CD4-positive, alpha-beta T cell treated with Interferon alpha-2 for 1 hour (primary cell): Measurements from ENCODE around the gene GFOD1.
"Not testable (repeated sequence)": the region's sequence is repeated elsewhere in the genome, so short reads cannot be mapped to it uniquely, and the experiment has no call there.

Experiments
- DNase-seq, 2 donors: peaks; one replicate each; pipeline ENCODE4 v3.0.0-alpha.2; 2020 to 2022

GFOD1 gene

DNA sequence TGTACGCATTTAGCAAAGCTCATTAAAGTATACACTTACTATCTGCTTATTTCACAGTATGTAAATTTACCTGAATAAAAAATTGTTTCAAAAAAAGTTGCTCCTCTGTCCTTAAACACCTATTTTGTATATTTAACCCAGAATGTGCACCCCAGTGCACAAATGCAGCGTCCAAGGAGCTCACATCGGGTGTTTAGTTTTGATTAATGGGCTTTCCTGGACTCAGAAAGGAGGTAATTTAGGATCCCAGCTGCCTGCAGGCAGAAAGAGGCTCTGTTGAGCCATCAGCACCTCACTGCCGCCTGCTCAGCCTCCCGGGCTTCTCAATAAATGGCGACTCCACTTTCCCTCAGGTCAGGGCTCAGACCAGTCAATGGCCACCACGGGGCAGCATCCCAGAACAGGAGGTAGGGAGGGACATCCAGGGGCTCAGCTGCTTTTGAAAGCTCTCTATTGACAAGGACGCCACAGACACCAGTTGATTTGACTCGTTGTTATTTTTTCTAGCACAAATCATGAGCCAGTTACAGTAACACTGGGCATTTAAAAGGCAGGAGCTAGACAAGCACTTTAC, 88.9 kb downstream of the GFOD1 start:
- DNase-seq = no peak

DNA sequence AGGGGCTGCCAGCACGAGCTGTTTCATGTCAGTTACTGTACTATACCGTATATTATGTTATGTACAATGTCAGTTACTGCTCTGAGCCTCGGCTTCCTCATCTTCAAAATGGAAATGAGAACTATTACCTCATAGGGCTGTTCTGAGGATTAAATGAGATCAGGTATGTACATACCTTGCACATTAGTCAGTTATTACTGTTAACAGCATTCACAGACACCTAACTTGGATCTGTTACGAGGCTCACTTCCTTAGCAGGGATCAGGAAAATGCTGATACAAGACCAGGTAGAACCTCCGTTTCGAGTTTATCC, 89.4 kb downstream of the GFOD1 start:
- DNase-seq = no peak

DNA sequence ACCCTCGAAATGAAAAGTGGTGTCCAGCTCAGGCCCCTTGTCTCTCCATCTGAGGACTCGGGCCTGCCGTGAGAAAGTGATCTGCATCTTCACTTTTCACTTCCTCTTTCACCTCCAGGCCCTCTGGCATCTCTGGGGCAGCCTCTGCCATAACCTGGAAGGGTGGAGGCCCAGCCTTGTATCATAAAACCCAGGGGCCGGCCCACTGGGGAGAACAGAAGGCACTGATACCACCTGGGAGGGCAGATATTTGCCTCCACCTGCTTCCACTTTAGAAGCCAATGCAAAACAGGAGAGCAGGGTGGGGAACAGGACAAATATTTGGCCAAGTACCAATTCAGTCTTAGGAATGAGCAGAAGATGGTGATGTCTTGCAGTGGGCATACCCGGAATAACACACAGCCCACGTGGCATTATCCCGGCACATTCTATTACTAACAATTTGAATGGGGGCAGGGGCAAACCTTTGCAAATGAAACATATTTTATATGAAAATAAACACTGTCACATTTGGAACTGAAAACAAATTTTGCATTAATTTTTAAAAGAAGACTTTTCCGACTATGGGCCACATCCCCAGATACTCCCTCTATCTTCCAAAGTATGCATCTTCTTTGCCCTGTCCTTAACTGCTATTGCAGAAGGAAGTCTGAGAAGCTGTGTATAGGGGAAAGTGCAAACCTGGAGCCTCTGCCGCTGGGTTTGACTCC, 89.9 kb downstream of the GFOD1 start:
- peak in 1 of 2 donors; percentile 45 for DNase-seq

DNA sequence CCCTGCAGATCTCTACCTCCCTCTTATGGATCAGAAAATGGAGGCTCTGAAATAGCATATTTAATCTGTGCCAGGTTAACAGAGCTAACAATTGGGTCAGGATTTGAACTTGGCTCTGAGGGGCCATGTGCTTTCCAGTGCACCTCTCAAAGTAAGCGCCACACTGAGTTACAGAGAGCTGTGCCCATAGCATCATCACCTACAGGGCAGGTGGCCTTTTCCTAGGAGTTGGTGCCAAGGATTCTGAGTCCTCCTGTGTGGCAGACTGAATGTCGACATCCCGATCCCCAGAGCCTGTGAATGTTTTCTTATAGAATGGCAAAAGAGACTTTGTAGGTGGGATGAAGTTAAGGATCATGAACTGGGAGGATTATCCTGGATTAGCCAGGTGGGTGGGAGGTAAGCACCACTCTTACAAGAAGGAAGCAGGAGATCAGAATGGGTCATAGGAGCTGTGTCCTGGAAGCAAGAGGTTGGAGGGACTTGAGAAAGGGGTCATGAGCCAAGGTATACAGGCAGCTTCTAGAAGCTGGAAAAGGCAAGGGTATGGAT, 91.1 kb downstream of the GFOD1 start:
- DNase-seq = no peak

DNA sequence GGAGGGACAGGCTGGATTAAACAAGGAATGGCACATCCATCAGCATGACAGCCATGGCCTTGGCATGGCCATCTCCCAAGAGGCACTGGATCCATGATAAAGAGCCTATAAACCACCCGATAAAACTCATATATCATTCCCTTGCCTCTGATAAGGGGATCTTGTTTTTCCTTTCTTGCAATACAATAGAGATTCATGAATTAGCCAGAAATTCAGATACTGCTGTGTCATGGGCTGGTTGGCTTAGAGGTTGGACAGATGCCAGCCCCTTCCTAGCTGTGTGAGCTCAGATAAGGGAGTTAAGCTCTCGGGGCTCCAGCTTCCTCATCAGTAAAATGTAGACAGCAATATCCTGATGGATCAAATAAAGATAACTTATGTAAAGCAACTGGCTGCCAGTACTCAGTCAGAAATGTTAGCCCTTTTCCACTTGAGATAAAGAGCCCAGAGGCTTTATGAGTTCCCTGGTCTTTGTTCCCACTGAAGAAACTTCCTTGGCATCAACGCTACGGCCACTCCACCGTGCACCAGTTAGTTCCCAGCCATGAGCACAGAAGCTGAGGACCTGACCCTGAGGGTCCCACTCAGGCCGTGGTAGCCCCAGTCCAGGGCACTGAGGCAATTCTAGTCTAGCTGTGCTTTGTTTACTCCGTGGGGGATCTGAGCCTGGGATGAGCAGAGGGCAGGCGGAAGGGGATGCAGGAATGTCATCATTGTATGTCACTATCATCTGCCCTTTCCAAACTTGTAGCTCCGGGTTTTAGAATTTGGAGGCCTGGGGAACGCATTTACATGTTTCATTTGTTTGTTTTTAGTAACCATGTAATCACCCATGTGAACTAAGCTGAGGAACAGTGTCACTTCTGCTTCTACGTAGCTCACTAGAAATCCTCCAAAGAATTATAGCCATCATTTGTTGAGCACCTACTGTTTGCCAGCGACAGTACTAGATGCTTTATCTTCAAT, 91.8 kb downstream of the GFOD1 start:
- DNase-seq = peak in 1 of 2 donors; percentile 55

DNA sequence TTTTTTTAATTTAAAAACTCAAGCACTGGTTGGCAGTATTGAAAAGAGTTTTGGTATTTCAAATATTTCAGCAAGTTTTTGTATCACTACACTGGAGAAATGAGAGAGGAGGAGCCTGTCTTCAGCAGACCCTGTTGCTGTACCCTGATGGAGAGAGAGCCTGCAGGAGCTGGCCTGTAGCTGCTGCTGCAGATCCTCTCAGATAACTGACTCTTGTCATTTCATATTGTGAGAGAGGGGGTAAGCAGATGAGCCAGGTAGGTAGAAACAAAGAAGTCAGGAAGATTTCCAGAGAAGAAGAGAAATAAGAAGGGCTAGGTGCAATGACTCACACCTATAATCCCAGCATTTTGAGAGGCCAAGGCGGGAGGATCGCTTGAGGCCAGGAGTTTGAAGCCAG, 94.9 kb downstream of the GFOD1 start:
- DNase-seq = no peak

DNA sequence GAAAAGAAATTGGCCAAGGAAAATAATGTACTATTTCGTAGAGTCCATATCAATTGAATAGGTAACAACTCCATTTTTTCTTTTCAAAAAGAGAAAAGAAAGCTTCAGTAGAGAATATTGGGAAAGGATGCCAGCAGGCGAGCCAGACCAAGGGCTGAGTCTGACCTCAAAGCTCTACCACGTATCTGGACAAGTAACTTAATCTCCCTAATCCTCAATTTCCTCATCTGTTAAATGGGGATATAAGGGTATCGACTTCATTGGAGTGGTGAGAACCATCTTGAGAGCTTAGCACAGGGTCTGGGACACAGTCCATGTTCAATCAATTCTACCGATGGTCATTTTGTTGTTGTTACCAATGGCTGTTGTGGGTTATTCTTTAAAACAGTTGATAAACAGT, 95.9 kb downstream of the GFOD1 start:
- no peak for DNase-seq

DNA sequence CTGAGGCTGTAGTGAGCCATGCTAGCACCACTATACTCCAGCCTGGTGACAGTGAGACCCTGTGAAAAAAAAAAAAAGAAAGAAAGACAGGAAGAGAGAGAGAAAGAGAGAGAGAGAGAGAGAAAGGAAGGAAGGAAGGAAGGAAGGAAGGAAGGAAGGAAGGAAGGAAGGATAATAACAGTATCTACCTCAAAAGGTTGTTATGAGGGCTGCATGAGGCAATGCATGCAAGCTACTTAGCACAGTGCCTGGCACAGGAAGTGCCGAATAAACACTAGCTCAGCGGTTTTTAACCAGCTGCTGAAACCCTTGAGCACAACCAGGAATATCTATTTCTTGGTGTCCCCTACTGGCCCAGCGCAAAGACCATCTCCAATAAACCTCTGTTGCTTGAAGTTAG, 96.7 kb downstream of the GFOD1 start:
- peak in 1 of 2 donors; percentile 29 for DNase-seq

DNA sequence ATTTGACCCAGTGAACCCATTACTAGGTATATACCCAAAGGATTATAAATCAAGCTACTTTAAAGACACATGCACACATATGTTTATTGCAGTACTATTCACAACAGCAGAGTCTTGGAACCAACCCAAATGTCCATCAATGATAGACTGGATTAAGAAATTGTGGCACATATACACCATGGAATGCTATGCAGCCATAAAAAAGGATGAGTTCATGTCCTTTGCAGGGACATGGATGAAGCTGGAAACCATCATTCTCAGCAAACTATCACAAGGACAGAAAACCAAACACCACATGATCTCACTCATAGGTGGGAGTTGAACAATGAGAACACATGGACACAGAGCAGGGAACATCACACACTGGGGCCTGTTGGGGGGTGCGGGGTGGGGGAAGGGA, 98.2 kb downstream of the GFOD1 start:
- DNase-seq = not testable (repeated sequence)

DNA sequence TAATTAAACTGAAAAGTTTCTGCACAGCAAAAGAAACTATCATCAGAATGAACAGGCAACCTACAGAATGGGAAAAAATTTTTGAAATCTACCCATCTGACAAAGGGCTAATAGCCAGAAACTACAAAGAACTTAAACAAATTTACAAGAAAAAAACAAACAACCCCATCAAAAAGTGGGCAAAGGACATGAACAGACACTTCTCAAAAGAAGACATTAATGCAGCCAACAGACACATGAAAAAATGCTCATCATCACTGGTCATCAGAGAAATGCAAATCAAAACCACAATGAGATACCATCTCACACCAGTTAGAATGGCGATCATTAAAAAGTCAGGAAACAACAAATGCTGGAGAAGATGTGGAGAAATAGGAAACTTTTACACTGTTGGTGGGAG, 98.6 kb downstream of the GFOD1 start:
- DNase-seq = not testable (repeated sequence)

DNA sequence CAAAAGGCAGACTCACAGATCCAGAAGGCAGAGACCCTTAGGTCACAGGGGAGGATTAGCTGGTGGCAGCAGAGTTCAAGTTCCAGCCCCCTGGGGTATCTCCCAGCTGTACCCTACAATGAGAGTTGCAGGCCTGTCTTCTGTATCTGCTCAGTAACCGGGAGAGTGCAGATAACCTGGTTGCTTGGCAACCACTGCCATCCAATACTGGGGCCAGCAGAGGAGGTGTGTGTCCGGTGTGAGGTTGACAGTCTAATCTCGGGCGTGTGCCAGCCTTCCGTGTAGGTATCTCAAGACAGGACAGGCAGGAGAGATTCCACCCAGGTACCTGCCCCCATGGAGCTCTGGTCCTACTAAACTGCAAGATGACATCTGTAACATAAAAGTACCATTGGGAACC, 102.4 kb downstream of the GFOD1 start:
- DNase-seq = no peak

DNA sequence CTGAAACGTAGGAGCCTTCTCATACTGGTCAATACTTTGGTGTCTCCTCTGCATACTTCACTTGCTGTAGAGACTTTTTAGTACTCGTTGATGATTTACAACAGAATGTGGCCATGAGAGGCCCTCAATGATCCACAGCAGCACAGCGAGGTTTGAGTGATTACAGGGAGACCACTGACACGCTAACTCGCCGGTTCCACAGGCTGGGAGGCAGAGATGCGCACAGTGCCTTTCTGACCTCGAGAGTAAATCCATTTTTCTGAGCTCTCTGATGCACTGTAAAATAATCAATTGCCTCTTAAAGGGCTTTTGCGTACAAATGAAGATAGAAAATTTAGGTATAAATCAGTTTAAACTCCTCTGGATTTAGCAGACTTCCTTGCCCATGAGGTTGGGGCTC, 102.9 kb downstream of the GFOD1 start:
- DNase-seq = no peak

DNA sequence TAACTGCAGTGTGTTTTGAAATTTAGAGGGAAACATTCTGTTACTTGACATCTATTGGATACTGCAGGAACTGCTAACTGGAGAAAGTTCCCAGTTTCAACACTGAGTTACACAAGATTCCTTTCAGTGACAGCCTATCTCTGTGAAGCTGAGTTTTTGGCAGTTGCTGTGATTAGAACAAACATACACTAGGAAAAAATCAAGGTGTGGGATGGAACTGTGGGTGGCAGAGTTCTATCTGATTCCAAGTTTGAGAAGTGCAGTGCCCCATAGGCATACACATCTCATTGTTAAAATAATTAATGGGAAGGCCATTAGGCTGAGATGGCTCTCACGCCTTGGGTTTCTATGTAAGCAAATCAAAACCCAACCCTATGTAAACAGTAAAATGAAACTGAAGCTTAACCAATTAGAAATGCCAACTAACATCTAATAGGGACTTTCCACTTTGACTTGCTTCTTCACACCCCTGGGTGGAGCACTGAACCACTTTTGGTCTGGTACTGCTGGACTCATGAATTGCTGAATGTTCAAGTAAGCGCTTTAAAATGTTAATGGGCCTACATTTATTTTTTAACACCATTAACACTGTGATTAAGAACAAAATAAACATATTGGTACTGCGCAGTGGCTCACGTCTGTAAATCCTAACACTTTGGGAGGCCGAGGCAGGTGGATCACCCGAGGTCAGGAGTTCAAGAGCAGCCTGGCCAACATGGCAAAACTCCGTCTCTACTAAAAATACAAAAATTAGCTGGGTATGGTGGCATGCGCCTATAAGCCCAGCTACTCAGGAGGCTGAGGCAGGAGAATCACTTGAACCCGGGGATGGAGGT, 103.9 kb downstream of the GFOD1 start:
- DNase-seq = peak; percentile 70 to 80

DNA sequence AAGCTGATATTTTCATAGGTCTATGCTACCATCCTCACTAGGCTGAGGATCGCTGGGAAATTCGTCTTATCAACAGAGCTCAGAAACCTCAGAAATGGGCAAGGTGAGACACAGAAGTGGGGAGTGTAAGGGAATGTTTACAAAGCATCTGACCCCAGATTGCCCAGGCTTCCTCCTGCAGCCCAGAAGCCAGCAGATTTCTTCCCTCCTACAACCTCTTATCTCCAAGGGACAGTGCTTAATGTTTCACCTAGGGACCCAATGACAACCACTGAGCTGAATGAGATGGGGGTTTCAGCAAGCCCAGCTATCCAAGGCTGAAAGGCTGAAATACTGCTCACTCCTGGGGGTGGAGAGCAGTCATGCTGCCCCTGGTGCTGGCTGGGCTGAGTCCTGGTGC, 106.6 kb downstream of the GFOD1 start:
- no peak for DNase-seq

DNA sequence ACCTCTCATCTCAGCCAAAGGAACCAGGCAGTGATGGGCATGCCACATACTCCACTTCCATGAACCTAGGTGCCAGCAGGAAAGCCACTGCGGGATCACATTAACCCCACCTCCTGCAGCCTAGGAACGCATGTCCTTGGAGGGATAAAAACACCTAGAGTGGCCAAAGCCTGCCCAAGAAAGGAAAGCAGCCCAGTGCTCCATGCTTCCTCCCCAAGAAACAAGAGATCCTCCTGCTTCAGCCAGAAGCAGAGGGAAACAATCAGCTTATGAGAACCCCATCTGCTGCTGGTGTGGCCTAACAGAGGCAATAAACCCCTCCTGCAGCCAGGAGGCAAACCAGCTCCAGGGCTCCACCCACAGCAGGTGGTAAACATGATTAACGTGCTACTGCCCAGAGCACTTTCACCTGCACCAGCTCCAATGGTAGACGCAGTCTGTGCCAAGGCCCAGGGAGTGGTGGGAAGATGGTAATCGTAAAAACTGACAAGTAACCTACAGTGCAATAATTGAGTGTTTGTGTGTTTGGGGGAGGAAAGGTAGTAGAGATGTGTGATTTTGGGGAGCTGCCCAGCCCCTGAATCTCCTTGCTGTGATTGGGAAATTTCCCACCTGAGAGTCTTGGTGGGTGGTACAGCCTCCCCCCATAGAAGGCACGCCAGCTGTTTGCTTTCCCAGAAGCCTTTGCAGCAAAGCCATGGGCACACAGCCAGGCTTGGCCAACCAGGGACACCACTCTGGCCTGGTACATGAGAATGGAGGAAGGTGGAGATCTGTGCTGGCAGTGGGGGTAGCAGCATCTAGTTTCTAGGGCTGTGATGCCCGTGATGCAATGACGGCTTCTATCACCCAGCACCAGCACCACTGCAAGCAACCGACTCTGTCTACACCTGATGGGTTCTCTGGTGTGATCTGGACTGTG, 108.5 kb downstream of the GFOD1 start:
- no peak for DNase-seq

DNA sequence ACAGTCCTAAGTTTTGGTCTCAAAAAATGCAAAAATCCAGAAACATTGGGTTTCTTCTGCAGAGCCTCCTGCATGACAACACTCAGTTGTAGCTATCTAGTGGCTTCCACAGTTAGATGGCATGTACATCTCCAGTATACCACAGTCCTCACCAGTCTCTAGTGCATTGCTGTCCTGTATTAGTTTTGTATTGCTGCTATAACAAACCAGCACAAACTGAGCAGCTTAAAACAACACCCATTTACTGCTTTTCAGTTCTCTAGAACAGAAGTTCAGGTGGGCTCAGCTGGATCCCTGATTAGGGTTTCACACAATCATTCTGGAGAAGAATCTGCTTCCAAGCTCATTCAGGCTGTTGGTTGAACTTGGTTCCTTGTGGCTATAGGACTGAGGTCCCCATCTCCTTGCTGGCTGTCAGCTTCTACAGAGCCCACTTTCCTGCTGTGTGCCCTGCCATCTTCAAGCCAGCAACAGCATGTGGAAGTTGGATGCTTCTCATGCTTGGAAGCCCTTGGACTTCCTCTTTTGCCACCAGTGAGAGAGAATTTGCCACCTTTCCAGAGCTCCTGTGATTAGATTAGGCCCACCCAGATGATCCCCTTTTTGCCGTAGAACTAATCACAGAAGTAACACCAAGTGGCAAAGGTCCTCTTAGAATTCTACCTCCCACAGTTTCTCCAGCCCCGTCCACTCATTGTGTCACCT, 110.2 kb downstream of the GFOD1 start:
- DNase-seq = no peak

DNA sequence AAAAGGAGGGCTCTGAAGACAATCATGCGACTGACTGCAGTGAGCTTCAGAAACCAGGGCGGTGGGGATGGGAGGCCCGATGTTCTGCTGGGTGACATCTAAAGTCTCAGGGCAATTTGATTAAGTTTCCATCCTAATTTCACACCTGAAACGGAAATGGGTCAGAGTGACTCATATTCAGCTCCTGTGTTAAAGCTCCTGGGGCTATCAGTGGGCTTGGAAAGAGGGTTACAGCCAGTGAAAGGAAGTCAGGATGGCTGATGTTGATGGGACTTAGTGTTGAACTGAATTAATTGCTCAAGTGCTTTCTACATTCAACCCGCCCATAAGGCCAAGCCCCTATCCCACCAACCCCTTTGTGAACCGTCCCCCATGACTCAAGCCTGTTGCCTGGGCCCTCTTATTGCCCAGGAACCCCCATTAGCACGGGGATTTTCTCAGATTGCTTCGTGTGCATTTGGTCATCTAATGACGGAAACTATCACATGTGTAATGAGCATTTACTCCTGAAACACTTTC, 112.0 kb downstream of the GFOD1 start:
- DNase-seq = peak in 1 of 2 donors; percentile 35

DNA sequence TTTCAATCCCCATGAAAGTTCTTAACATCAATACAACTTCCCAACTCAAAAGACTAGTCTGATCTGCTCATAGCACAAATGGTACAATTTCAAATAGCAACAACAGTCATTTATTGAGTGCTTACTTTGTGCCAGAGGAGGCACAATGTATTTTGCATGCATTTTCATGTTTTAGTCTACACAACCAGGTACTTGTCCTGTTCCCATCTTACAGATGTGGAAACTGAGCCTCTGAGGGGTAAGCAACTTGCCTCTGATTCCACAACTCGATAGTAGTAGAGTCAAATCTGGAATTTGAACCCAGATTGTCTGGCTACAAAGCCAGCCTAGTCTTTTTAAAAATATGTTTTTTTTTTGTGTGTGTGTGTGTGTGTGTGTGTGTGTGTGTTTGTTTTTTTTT, 113.5 kb downstream of the GFOD1 start:
- no peak for DNase-seq

DNA sequence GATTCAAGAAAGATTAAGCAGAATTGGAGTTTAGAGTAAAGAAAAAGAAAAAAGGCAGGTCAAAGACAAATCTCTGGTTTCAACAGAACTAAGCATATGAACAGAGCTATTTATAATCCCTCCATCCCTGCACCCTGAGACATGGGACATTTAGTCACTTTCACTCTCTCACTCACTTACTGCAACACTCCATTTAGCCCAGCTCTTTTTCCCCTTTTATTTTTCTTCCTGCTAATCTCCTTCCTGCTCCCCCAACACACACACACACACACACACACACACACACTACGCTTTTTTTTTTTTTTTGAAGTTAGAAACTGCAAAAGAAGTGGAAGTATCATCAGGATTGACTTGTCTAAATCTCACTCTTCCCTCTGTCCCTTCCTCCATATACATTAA, 113.9 kb downstream of the GFOD1 start:
- no peak for DNase-seq

DNA sequence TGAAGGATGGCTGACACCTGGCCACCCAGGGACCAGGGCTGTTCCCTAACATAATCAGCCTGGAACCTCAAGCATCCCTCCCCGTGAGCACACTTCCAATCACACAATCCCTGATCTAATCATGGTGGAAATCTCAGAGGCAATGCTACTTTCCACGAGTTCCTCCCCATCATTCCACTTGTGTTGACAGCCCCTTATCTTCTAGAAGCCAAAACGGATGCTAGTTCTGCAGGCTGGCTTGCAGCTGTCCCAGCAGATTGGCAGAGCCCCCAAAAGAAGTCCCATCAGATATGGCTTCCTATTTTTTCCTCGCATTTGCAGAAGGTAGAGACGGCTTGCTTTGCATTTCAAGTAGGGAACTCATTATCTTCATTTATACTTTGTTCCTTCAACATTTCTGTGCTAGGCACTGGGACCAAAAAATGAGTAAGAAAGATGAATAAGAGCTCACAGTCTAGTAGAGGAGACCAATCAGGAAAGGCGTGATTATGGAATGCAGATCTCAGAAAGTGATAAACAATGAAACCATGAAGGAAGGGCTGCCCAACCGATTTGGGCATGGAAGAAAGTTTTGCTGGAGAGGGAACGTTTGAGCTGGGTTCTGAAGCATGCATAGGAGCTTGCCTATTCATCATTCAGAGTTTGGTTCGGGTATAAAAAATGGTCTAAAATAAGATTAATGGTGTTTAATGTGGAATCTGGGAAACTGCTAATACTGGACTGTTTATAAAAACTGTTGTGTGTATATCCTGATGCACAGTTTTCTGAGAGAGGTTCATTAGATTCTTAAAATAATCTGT, 114.5 kb downstream of the GFOD1 start:
- no peak for DNase-seq
